ENCODE results near the gene SLC22A23. TPM values are rescaled to one million over a fixed set of nuclear protein-coding genes. Genes with fewer than 3 reads are reported as not detected.

The SLC22A23 gene
- total RNA-seq, 2 experiments from 2014 or later, result not detected

GRCh38 chr6:3299221-3299620 is 157.6 kb downstream of the SLC22A23 start:
- no TSS peak for BruUV-seq (replicated peaks)

GRCh38 chr6:3297909-3298308 is 158.9 kb downstream of the SLC22A23 start:
- POLR2A ChIA-PET, result interaction anchor here (0.6 to 0.7 kb wide), 2 partner anchors 344 to 357 kb away, joined by 5 to 8 read pairs; no protein-coding TSS in a partner anchor
- TF ChIP-seq EZH2phosphoT487 (IDR thresholded peaks at IDR 0.05; ENCODE audit: borderline replicate concordance, low read depth, low read length), result no peak
- no peak for DNase-seq (ENCODE audit: low spot score)
- intact Hi-C loops (cut with micrococcal nuclease; ENCODE audit: unreplicated experiment), result no loop called here
- Histone ChIP-seq H3K79me2 (ENCODE audit: insufficient read depth, low read depth, low read length) (no peaks in the 10 kb centered on the region), H3K27ac (ENCODE audit: low read depth, low read length, poor library complexity, severe bottlenecking) (no peak overlapping the region), H3K4me3 (ENCODE audit: low read depth, low read length, poor library complexity, severe bottlenecking) (no peak overlapping the region), H3K9me3 (ENCODE audit: low read length) (no peaks in the 10 kb centered on the region), H3K36me3 (ENCODE audit: insufficient read depth, low read length) (no peaks in the 10 kb centered on the region), H2AFZ (ENCODE audit: low read length) (no peak overlapping the region), H3K9me2 (ENCODE audit: insufficient read depth, low read length) (no peaks in the 10 kb centered on the region), H3K4me1 (ENCODE audit: insufficient read depth, low read length, poor library complexity, severe bottlenecking) (no peaks in the 10 kb centered on the region), H3K4me2 (ENCODE audit: low read length) (no peak overlapping the region), H4K20me1 (ENCODE audit: insufficient read depth, low read length) (no peaks in the 10 kb centered on the region)
- no TSS peak for BruUV-seq (replicated peaks)
- CTCF ChIA-PET (ENCODE audit: unreplicated experiment), result no interaction called here

More at GRCh38 chr6:3299221-3299620, 157.6 kb downstream of the SLC22A23 start:
- ChIA-PET POLR2A (interaction anchor here (0.7 kb wide), 1 partner anchor 238 kb away, joined by 5 read pairs; no protein-coding TSS in a partner anchor), CTCF (ENCODE audit: unreplicated experiment) (no interaction called here)
- H4K20me1 ChIP-seq (ENCODE audit: insufficient read depth, low read length), result no peaks in the 10 kb centered on the region
- no peak overlapping the region for H3K4me3 ChIP-seq (ENCODE audit: low read depth, low read length, poor library complexity, severe bottlenecking)
- intact Hi-C loops (cut with micrococcal nuclease; ENCODE audit: unreplicated experiment), result no loop called here
- no peaks in the 10 kb centered on the region for H3K9me2 ChIP-seq (ENCODE audit: insufficient read depth, low read length)
- no peak overlapping the region for H3K4me2 ChIP-seq (ENCODE audit: low read length)
- no peak overlapping the region for H3K27ac ChIP-seq (ENCODE audit: low read depth, low read length, poor library complexity, severe bottlenecking)
- no peaks in the 10 kb centered on the region for H3K9me3 ChIP-seq (ENCODE audit: low read length)
- no peak for DNase-seq (ENCODE audit: low spot score)
- no peak overlapping the region for H2AFZ ChIP-seq (ENCODE audit: low read length)
- H3K79me2 ChIP-seq (ENCODE audit: insufficient read depth, low read depth, low read length), result no peaks in the 10 kb centered on the region
- no peaks in the 10 kb centered on the region for H3K36me3 ChIP-seq (ENCODE audit: insufficient read depth, low read length)
- H3K4me1 ChIP-seq (ENCODE audit: insufficient read depth, low read length, poor library complexity, severe bottlenecking), result no peaks in the 10 kb centered on the region
- TF ChIP-seq EZH2phosphoT487 (IDR thresholded peaks at IDR 0.05; ENCODE audit: borderline replicate concordance, low read depth, low read length), result no peak
- TF ChIP-seq CTCF (conservative IDR thresholded peaks at IDR 0.05; ENCODE audit: low read length), result no peak

DNA sequence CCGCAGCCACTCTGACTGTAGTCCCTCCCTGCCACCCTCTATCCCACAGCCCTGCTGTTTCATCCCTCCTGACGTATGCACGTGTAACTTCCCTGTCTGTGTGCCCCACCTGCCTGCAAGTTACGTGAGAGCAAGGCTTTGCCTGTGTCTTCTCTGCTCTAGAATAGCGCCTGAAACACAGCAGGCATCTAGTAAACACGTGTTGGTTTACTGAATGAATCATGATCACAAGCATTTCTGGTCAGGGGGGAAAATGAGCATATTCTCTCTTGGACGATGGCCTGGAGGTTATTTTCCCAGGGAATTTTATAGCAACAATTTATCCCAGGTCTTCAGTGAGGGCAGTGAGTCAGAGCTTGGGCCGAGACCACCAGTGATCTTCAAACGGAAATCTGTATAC is 159.8 kb downstream of the SLC22A23 start:
- no TSS peak for BruUV-seq (replicated peaks)

More for the DNA sequence above, 159.8 kb downstream of the SLC22A23 start:
- Histone ChIP-seq H3K4me3 (ENCODE audit: low read depth, low read length, poor library complexity, severe bottlenecking) (no peak overlapping the region), H3K79me2 (ENCODE audit: insufficient read depth, low read depth, low read length) (no peaks in the 10 kb centered on the region), H3K9me2 (ENCODE audit: insufficient read depth, low read length) (no peaks in the 10 kb centered on the region), H3K27ac (ENCODE audit: low read depth, low read length, poor library complexity, severe bottlenecking) (no peak overlapping the region), H3K4me2 (ENCODE audit: low read length) (no peak overlapping the region), H3K4me1 (ENCODE audit: insufficient read depth, low read length, poor library complexity, severe bottlenecking) (no peaks in the 10 kb centered on the region), H3K9me3 (ENCODE audit: low read length) (no peaks in the 10 kb centered on the region), H4K20me1 (ENCODE audit: insufficient read depth, low read length) (no peaks in the 10 kb centered on the region), H3K36me3 (ENCODE audit: insufficient read depth, low read length) (no peaks in the 10 kb centered on the region), H2AFZ (ENCODE audit: low read length) (no peak overlapping the region)
- intact Hi-C loops (cut with micrococcal nuclease; ENCODE audit: unreplicated experiment), result no loop called here
- CTCF ChIA-PET (ENCODE audit: unreplicated experiment), result no interaction called here
- no peak for DNase-seq (ENCODE audit: low spot score)
- POLR2A ChIA-PET, result no interaction called here
- TF ChIP-seq EZH2phosphoT487 (IDR thresholded peaks at IDR 0.05; ENCODE audit: borderline replicate concordance, low read depth, low read length), result no peak
- TF ChIP-seq CTCF (conservative IDR thresholded peaks at IDR 0.05; ENCODE audit: low read length), result no peak
